GM12864 (cell line): ENCODE measurements around the gene SLC2A8.

Experiments
- DNase-seq: peaks from one replicate; pipeline ENCODE4 v3.0.0-alpha.2; 2011; ENCODE audit warnings: low read depth
- H3K4me3 ChIP-seq: 2 replicates; pipeline ENCODE4 v1.5.1; 2011; ENCODE audit warnings: mild to moderate bottlenecking, low read depth, low read length, control low read depth
- TF ChIP-seq, protein P1 (sequence below): IDR thresholded peaks from 2 replicates; pipeline ENCODE4 v1.5.1; 2011; ENCODE audit warnings: low read depth, mild to moderate bottlenecking, moderate library complexity, low read length, control low read depth, inconsistent platforms; ENCODE audit errors: missing control alignments

Gene SLC2A8

GRCh38 chr9:127402401-127403090 lies 5.6 kb downstream of the SLC2A8 start:
- no peak for DNase-seq
- TF ChIP-seq, protein P1, sequence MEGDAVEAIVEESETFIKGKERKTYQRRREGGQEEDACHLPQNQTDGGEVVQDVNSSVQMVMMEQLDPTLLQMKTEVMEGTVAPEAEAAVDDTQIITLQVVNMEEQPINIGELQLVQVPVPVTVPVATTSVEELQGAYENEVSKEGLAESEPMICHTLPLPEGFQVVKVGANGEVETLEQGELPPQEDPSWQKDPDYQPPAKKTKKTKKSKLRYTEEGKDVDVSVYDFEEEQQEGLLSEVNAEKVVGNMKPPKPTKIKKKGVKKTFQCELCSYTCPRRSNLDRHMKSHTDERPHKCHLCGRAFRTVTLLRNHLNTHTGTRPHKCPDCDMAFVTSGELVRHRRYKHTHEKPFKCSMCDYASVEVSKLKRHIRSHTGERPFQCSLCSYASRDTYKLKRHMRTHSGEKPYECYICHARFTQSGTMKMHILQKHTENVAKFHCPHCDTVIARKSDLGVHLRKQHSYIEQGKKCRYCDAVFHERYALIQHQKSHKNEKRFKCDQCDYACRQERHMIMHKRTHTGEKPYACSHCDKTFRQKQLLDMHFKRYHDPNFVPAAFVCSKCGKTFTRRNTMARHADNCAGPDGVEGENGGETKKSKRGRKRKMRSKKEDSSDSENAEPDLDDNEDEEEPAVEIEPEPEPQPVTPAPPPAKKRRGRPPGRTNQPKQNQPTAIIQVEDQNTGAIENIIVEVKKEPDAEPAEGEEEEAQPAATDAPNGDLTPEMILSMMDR, result no peak
- no peak overlapping the region for H3K4me3 ChIP-seq

DNA sequence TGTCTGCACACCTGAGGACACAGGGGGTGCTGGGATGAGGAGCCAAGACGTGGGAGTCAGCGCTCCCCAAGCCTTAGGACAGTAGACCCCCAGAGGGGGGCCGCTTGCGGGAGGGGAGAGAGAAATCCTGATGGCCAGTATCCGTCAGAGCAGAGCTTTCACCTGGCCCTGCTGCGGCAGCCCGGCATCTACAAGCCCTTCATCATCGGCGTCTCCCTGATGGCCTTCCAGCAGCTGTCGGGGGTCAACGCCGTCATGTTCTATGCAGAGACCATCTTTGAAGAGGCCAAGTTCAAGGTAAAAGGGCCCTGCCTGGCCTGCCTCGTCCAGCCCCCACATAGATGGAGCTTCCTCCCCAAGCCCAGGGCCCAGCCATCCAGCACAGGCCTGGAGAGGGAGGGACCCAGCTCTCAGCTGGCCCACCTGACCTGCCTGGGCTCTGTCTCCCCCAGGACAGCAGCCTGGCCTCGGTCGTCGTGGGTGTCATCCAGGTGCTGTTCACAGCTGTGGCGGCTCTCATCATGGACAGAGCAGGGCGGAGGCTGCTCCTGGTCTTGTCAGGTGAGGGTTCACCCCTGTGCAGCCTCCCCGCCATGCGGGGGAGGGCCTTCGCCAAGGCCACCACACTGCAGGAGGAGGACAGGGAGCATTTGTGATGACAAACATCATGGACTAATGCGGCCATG lies 6.7 kb downstream of the SLC2A8 start:
- DNase-seq, result no peak
- TF ChIP-seq, protein P1, result no peak
- no peak overlapping the region for H3K4me3 ChIP-seq

DNA sequence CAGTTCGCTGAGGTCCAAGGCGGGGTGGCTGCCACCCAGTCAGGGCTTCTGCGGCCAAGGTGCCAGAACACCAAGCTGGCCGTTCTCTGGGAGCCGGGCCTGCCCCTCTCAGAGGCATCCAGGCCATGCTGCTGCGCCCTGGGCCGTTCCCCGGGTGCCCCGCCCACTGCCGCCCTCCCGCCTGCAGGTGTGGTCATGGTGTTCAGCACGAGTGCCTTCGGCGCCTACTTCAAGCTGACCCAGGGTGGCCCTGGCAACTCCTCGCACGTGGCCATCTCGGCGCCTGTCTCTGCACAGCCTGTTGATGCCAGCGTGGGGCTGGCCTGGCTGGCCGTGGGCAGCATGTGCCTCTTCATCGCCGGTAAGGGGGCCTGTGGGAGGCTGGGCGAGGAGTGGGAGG lies 7.7 kb downstream of the SLC2A8 start:
- DNase-seq, result no peak
- TF ChIP-seq, protein P1, result no peak
- no peak overlapping the region for H3K4me3 ChIP-seq

DNA sequence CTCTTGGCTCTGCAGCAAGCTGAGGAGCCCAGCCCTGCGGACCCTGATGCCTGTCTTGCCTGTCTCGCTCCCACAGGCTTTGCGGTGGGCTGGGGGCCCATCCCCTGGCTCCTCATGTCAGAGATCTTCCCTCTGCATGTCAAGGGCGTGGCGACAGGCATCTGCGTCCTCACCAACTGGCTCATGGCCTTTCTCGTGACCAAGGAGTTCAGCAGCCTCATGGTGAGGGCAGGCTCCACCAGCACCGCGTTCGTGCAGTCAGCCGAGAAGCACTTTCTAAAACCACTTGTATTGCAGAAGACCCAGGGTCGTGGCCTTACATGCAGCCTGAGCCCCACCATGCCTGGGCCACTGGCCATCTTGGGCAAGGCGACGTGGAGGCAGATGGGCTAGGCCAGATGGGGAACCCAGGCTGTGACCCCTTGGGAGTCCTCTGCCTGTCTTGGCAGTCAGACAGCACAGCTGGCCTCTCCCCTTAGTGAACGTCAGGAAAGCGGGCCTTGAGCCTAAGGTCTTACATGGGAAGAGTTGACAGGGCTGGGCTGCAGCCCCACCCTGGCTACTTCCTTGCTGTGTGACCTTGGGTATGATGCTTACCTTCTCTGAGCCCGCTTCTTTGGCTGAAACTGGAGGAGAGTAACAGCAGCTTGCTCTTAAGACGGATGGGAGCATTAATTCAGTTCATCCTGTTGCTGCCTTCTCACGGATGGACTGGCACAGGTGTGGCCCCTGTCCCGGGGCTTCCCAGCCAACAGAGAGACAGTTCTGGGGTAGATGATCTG lies 8.6 kb downstream of the SLC2A8 start:
- DNase-seq, result no peak

GRCh38 chr9:127406799-127407491 lies 10.0 kb downstream of the SLC2A8 start:
- H3K4me3 ChIP-seq, result no peak overlapping the region
- TF ChIP-seq, protein P1, result no peak
- DNase-seq, result no peak

More for the DNA sequence above, 8.6 kb downstream of the SLC2A8 start:
- TF ChIP-seq, protein P1, result no peak
- H3K4me3 ChIP-seq, result no peak overlapping the region

DNA sequence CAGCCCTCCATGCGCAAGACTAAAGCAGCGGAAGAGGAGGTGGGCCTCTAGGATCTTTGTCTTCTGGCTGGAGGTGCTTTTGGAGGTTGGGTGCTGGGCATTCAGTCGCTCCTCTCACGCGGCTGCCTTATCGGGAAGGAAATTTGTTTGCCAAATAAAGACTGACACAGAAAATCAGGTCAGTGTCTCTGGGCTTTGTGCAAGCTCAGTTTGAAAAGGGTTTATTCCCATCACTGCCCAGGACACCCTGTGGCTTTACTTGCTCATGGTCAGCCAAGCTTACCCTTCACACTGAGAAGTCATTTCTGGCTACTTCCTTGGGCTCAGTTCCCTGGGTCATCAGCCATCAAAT lies 10.5 kb downstream of the SLC2A8 start:
- DNase-seq, result no peak
- H3K4me3 ChIP-seq, result no peak overlapping the region
- TF ChIP-seq, protein P1, result no peak
